HG02870 (cell line): Measurements from ENCODE around the gene CANT1.

ENCODE experiments used
- ATAC-seq: cut with Tn5 transposase; IDR thresholded peaks from one replicate; pipeline ENCODE4 v1.9.1; 2021; ENCODE audit warnings: mild to moderate bottlenecking, moderate library complexity; ENCODE audit not compliant: unreplicated experiment

Gene CANT1

GRCh38 chr17:78997231-78997741 lies 12.3 kb downstream of the CANT1 start:
- ATAC-seq = no peak

- ATAC-seq = no peak
These were observed 12.8 kb downstream of the CANT1 start for GRCh38 chr17:78996781-78997201.

DNA sequence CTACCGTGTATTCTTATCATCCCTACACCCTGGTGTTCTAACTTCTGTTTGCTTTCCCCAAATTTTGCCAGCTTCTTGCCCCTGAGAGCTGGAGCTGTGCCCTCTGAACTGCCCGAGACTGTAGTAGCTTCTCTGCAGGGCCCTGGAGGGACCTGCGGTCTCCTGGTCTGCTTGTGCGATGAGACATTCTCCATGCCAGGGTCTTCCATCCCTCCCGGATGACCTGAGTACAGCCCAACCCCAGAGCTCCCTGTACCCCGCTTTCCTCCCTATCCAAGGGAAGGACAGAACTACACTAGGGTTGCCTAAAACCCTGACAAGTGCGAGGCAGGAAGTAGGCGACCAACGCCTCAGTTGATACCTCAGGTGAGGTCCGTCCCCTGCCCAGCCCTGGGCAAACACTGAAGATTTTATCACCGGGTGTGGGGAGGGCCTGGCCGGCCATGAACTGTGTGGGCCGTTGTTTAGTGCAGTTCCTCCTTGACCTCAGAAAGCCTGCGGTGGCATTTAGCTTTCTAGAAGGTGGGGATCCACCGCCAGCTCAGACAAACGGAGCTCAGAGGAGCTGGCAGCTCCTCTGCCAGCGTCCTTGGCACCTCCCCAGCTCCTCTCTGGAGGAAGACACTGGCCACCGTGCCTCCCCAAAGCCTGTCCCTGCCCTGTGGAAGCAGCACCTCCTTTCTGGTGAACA lies 13.7 kb downstream of the CANT1 start:
- no peak for ATAC-seq

- ATAC-seq = no peak
These were observed 14.4 kb downstream of the CANT1 start for GRCh38 chr17:78995022-78995760.

GRCh38 chr17:78993981-78994671 lies 15.4 kb downstream of the CANT1 start:
- ATAC-seq = no peak

DNA sequence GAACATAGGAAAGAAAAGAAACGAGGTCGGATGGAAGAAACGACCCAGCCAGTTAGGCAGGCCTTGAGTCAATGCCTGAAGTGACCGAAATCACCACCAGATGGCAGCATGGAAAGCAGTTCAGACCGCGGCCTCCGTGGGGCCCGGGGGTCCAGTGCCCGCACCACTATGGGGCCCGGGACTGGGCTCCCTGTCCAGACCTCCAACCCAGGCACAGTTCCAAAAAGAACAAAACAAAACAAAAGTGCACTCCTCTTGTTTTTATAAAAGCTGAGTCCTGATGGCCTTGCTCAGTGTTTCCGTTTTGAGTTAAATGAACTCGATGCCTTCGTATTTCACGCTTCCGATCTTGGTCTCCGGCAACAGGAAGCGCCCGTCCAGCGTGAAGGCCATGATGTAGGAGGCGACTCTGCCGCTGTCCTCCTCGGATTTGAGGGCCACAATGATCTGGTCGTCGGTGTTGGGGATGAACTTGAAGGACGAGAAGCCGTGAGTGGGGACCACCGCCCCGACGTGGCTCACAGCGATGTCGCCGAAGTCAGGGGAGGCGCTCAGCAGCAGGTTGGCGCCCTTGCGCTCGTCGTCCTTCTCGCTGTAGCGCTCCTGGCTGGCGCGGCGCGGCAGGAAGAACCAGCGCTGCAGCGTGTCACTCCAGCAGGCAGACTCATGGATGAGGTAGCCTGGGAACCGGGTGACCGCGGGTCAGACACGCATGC lies 16.2 kb downstream of the CANT1 start:
- ATAC-seq = no peak

- ATAC-seq = no peak
These were observed 16.9 kb downstream of the CANT1 start for GRCh38 chr17:78992542-78993212.

DNA sequence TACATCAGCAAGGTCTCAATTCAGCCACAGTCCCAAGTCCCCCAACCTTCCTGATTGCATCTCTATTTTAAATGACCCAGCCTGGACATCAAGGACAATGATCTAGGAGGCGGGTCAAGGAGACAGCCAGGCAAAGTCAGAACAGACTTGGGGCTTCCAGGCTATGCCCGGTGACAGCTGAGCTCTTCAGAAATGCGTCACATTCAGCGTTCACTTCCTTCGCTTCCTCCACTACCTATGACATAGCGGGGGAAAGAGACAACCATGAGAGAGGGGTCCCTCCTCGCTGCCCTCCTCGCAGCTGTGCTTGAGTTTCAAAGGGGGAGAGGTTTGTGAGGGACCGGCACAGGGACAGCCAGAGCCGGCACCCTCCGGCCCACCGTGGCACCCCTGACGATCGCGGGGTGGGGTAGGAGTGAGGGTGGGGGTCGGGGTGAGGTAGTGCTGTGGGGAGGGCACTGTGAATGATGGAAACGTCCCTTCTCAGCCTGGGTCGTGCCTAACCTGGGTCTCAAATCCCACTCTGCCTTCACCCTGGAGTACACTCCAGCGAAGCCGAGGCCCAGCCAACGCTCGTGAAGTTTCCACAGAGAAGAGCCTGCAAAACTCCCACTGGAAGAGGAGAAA lies 17.5 kb downstream of the CANT1 start:
- ATAC-seq = no peak

DNA sequence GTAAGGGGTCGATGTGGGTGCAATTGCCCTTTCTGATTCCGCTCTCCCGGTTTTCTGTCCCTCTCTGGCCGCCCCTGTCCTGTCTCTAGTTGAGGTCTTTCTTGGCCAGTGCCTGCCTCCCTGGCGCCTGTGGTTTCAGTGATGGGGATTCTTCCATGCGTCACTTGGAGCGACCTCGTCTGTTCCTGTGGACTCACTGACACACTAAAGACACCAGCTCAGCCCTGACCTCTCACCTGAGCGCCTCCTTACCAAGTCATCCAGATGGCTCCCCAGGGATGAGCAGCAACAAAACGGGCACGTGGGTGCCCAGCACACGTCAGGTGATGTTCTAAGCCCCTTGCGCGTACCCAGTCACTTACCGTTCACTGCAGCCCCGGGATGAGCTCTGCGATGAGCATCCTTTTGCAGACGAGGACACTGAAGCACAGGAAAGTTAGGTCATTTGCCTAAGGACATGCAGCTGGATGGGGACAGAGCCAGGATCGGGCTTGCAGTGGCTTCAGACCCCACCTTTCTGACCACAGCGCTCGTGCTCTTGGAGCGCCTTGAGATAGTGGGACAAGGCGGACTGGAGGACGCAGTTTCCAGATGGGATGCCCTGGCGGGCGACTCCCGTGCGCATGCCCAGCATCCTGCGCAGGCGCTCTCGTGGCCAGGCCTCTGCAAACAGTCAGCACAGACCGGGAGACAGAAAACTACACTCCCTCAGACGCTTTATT lies 18.4 kb downstream of the CANT1 start:
- ATAC-seq = no peak

DNA sequence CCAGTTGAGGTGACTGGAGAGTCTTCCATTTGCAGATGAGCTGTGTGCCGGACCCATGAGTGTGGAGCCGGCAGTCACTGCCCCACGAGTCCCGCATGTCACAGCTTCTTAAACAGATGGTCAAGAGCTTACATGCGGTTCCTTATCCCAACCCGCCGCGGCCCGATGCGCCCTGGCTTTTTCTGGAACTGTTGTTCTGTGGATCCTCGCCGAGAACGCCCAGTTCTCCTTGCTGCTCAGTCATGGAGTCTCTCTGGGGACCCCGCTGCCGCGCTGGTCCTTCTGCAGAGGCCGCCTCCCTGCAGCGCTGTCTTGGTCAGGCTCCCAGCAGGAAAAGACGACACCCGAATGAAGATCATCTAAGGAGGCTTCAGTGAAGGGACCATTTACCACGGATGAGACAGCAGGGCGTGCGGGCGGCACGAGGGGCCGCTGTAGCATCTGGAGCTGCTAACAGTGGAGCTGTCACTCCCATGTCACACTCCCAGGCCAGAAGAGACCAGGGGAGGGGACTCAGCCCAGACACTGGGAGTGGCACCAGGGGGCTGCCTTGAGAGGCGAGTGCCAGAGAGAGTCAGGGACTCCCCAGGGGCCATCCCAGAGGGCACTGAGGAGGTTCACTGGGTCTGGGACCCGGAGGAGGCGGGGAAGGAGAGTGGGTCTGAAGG lies 19.1 kb downstream of the CANT1 start:
- ATAC-seq = no peak

DNA sequence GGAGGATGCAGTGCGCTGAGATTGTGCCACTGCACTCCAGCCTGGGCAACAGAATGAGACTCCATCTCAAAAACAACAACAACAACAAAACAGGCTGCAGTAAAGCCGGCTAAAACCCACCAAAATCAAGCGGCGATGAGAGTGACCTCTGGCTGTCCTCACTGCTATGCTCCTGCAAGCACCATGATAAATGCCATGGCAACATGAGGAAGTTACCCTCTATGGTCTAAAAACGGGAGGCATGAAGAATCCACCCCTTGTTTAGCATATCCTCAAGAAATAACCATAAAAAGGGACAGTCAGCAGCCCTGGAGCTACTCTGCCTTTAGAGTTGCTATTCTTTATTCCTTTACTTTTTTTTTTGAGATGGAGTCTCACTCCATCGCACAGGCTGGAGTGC lies 21.4 kb downstream of the CANT1 start:
- no peak for ATAC-seq

DNA sequence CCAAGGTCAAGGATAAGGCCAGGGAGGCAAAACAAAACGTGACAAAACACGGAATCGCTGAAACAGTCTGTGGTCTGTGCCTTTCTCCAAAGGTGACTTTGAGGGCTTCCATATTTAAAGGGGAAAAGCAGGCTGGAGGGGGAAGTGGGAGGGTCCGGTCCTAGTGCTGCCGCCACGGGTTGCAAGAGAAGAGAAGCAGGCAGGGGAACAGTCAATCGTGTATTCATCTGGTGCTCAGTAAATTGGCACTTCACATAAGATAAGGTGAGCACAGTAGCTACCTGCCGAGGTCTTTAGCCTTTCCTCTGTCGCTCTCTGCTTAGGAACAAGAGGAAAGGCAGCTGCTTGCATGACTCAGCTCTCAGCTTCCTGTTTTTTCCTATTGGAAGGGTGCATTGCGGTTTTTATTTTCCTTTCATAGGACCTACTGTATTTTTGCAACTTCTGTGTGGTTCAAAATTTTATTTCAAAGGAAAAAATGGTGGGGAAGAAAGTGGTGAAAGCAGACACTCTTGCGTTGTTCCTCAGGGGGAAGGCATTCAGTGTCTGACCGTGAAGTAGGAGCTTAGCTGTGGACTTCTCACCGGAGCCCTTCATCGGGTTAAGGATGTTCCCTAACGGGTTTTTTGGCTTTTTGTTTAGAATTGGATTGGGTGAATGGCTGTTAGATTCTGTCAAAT lies 22.8 kb downstream of the CANT1 start:
- no peak for ATAC-seq

- ATAC-seq = no peak
These were observed 23.4 kb downstream of the CANT1 start for GRCh38 chr17:78986048-78986648.

GRCh38 chr17:78985395-78985794 lies 24.2 kb downstream of the CANT1 start:
- no peak for ATAC-seq

GRCh38 chr17:78981010-78981888 lies 28.3 kb downstream of the CANT1 start:
- ATAC-seq = no peak

DNA sequence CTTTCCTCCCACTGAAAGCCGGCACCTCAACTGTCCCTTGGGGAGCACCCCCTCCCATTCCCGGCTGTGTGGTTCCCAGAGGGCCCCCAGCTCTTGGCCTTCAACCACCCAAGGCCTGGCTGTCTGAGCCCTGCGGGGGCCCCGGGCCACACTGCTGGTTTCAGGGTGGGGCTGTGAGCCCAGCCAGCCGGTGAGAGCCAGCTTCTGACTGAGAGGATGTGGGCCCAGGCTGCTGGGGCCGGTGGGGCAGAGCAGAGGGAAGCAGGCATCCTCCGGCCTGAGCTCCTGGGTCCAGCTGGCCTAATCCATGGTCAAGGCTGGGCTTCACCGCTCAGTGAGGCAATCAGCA lies 29.0 kb downstream of the CANT1 start:
- no peak for ATAC-seq
